Measurements from ENCODE around the gene NFATC2. TPM values are rescaled to one million over a fixed set of nuclear protein-coding genes. Genes with fewer than 3 reads are reported as not detected.
A peak's percentile ranks its signal among the peaks of the same experiment; 100 is the strongest.

The NFATC2 gene
- total RNA-seq, 1 donor: 0.36 TPM

- H4K20me1 ChIP-seq (ENCODE audit: insufficient read depth, low read length): no peaks in the 10 kb centered on the region
- H3K9me3 ChIP-seq (ENCODE audit: low read depth, low read length): no peaks in the 10 kb centered on the region
- H3K27me3 ChIP-seq (ENCODE audit: insufficient read depth, low read length): no peaks in the 10 kb centered on the region
- H2AFZ ChIP-seq (ENCODE audit: low read length): no peak overlapping the region
- no peaks in the 10 kb centered on the region for H3K79me2 ChIP-seq (ENCODE audit: insufficient read depth, low read length)
- H3K27ac ChIP-seq (ENCODE audit: low read depth, low read length): no peak overlapping the region
- peaks cover 13% of the 10 kb centered on the region for H3K4me1 ChIP-seq (ENCODE audit: insufficient read depth, low read length)
- H3K4me3 ChIP-seq (ENCODE audit: insufficient read depth, low read length): no peak overlapping the region
- no peaks in the 10 kb centered on the region for H3K36me3 ChIP-seq (ENCODE audit: insufficient read depth, low read length)
- DNase-seq (ENCODE audit: insufficient read length, low spot score, missing footprints): peak; percentile 19
- TF ChIP-seq CTCF (IDR thresholded peaks at IDR 0.05; ENCODE audit: extremely low read depth, low read depth, low read length): no peak
- H3K4me2 ChIP-seq (ENCODE audit: insufficient read depth, low read length): no peak overlapping the region
Observed at GRCh38 chr20:51442602-51443001, 99.9 kb downstream of the NFATC2 start.

- H3K36me3 ChIP-seq (ENCODE audit: insufficient read depth, low read length): no peaks in the 10 kb centered on the region
- no peaks in the 10 kb centered on the region for H3K9me3 ChIP-seq (ENCODE audit: low read depth, low read length)
- no peaks in the 10 kb centered on the region for H3K79me2 ChIP-seq (ENCODE audit: insufficient read depth, low read length)
- no peak overlapping the region for H3K4me2 ChIP-seq (ENCODE audit: insufficient read depth, low read length)
- no peak for DNase-seq (ENCODE audit: insufficient read length, low spot score, missing footprints)
- H3K4me3 ChIP-seq (ENCODE audit: insufficient read depth, low read length): no peak overlapping the region
- no peak for TF ChIP-seq CTCF (IDR thresholded peaks at IDR 0.05; ENCODE audit: extremely low read depth, low read depth, low read length)
- no peaks in the 10 kb centered on the region for H3K27me3 ChIP-seq (ENCODE audit: insufficient read depth, low read length)
- H3K4me1 ChIP-seq (ENCODE audit: insufficient read depth, low read length): no peaks in the 10 kb centered on the region
- H4K20me1 ChIP-seq (ENCODE audit: insufficient read depth, low read length): no peaks in the 10 kb centered on the region
- H2AFZ ChIP-seq (ENCODE audit: low read length): no peak overlapping the region
- H3K27ac ChIP-seq (ENCODE audit: low read depth, low read length): no peak overlapping the region
Observed at GRCh38 chr20:51440589-51440988, 101.9 kb downstream of the NFATC2 start.

DNA sequence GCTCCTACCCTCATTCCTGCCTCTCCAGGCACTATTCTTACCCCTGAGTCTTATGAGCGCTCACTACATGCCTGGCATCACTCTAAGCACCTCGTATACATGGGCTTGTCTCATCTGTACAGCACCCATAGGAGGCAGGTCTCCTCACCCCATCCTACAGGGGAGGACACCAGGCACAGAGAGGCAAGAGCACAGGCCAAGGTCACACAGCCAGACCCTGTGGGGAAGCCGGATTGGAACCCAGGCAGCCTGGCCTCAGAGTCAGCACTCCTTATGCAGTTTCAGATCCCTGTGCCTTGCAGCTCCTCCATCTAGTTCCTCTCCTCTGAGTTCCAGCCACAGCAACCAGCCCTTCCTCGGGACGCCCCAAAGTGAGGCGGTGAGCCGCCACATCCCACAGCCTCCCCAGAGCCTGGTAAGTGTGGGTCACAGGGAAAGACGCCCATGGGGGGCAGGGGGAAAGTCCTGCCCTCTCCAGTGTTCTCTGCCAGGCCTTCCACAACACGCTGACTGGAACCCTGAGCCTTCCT is 103.3 kb downstream of the NFATC2 start:
- H3K4me3 ChIP-seq (ENCODE audit: insufficient read depth, low read length): no peak overlapping the region
- H3K9me3 ChIP-seq (ENCODE audit: low read depth, low read length): no peaks in the 10 kb centered on the region
- no peak overlapping the region for H2AFZ ChIP-seq (ENCODE audit: low read length)
- H3K36me3 ChIP-seq (ENCODE audit: insufficient read depth, low read length): no peaks in the 10 kb centered on the region
- DNase-seq (ENCODE audit: insufficient read length, low spot score, missing footprints): no peak
- H3K79me2 ChIP-seq (ENCODE audit: insufficient read depth, low read length): no peaks in the 10 kb centered on the region
- no peaks in the 10 kb centered on the region for H4K20me1 ChIP-seq (ENCODE audit: insufficient read depth, low read length)
- no peak overlapping the region for H3K27ac ChIP-seq (ENCODE audit: low read depth, low read length)
- no peak for TF ChIP-seq CTCF (IDR thresholded peaks at IDR 0.05; ENCODE audit: extremely low read depth, low read depth, low read length)
- H3K27me3 ChIP-seq (ENCODE audit: insufficient read depth, low read length): no peaks in the 10 kb centered on the region
- no peak overlapping the region for H3K4me2 ChIP-seq (ENCODE audit: insufficient read depth, low read length)
- H3K4me1 ChIP-seq (ENCODE audit: insufficient read depth, low read length): peaks cover 7% of the 10 kb centered on the region

DNA sequence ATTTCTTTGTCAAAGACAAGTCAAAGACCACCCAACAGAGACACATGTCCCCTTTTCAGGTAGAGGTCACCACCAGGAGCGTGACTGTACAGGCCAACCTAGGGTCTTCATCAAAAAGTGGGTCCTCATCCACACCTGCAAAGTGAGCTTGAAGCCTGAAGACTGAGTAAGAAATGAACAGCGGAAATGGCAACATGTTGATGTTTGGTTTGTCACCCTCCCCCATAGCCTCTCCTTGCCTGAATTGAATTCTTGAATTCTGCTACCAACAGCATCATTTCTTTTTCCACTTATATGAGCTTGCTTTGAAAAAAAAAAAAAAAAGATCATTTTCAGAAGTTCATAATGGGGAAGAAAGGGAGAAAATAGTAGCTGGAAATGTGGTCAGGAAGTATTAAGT is 104.4 kb downstream of the NFATC2 start:
- Histone ChIP-seq H3K4me3 (ENCODE audit: insufficient read depth, low read length) (no peak overlapping the region), H4K20me1 (ENCODE audit: insufficient read depth, low read length) (no peaks in the 10 kb centered on the region), H3K79me2 (ENCODE audit: insufficient read depth, low read length) (no peaks in the 10 kb centered on the region), H3K36me3 (ENCODE audit: insufficient read depth, low read length) (no peaks in the 10 kb centered on the region), H3K9me3 (ENCODE audit: low read depth, low read length) (no peaks in the 10 kb centered on the region), H3K27me3 (ENCODE audit: insufficient read depth, low read length) (no peaks in the 10 kb centered on the region), H3K4me2 (ENCODE audit: insufficient read depth, low read length) (no peak overlapping the region), H3K27ac (ENCODE audit: low read depth, low read length) (no peak overlapping the region), H2AFZ (ENCODE audit: low read length) (no peak overlapping the region), H3K4me1 (ENCODE audit: insufficient read depth, low read length) (peaks cover 7% of the 10 kb centered on the region)
- no peak for TF ChIP-seq CTCF (IDR thresholded peaks at IDR 0.05; ENCODE audit: extremely low read depth, low read depth, low read length)
- DNase-seq (ENCODE audit: insufficient read length, low spot score, missing footprints): no peak
